SU-DHL-6 (cell line): ENCODE results near the gene TAX1BP3.

Experiments
- CTCF ChIP-seq: fragments of 200-600 bp; sonication (generic); IDR thresholded peaks from one replicate; pipeline ENCODE4 v1.5.1; 2017; ENCODE audit warnings: antibody characterized with exemption, mild to moderate bottlenecking, low read length, moderate library complexity; ENCODE audit not compliant: insufficient read depth, poor library complexity, severe bottlenecking
- EZH2phosphoT487 ChIP-seq: fragments of 200-600 bp; sonication (generic), shearing (Covaris generic); conservative IDR thresholded peaks from 2 replicates; pipeline ENCODE4 v1.6.1; 2018; ENCODE audit warnings: mild to moderate bottlenecking, antibody characterized with exemption, low read length, moderate library complexity, mixed read lengths

- TF ChIP-seq CTCF (no peak), EZH2phosphoT487 (no peak)
These were observed 2.5 kb downstream of the TAX1BP3 start for GRCh38 chr17:3665834-3666233.
